ENCODE results near the gene UGT3A1.
"Not testable (repeated sequence)": the region's sequence is repeated elsewhere in the genome, so short reads cannot be mapped to it uniquely, and the experiment has no call there.

UGT3A1 gene, protein sequence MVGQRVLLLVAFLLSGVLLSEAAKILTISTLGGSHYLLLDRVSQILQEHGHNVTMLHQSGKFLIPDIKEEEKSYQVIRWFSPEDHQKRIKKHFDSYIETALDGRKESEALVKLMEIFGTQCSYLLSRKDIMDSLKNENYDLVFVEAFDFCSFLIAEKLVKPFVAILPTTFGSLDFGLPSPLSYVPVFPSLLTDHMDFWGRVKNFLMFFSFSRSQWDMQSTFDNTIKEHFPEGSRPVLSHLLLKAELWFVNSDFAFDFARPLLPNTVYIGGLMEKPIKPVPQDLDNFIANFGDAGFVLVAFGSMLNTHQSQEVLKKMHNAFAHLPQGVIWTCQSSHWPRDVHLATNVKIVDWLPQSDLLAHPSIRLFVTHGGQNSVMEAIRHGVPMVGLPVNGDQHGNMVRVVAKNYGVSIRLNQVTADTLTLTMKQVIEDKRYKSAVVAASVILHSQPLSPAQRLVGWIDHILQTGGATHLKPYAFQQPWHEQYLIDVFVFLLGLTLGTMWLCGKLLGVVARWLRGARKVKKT

DNA sequence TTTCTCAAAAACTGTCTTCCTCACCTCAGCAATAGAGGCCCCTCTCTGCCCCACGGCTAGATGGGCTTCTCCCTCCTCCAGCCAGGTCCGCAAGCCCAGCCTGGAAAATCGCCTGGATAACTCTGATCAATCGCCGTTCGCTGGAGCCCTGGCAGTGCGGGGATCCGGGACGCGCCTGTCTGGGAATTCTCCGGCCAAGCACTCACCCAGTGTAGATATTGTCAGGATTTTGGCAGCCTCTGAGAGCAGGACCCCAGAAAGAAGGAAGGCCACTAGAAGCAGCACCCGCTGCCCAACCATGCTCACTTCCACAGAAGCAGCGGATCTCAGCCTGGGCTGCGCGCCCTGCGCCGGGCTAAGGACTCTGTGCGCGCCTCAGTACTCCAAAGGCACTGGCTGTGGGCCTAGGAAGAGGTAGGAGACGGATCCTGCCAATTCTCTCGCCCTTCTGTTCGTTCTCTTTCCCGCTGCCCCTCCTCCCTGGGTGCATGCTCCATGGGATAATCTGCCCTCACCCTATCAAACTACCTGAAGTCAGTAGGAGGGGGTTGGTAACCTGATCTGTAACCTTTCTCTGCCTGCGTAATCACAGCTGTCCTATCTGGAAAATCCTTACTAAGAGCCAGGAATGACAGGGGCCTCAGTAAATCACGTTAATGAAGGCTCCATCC lies at the start of gene UGT3A1:
UGT3A1 (minus strand) TSS at position 450 of the 671 bp plus-strand sequence; CDS start at position 300, 150 bp downstream.
- DNase-seq, result no peak
- no peaks in the 10 kb centered on the region for H3K4me1 Mint-ChIP-seq
- H3K9me3 Mint-ChIP-seq, result no peaks in the 10 kb centered on the region
- no peaks in the 10 kb centered on the region for H3K36me3 Mint-ChIP-seq
- H3K4me3 Mint-ChIP-seq, result no peak within 1 kb of the TSS
- H3K27ac Mint-ChIP-seq, result no peak within 1 kb of the TSS
- peaks cover 19% of the 10 kb centered on the region for H3K27me3 Mint-ChIP-seq
- CTCF ChIA-PET, result no interaction called here

DNA sequence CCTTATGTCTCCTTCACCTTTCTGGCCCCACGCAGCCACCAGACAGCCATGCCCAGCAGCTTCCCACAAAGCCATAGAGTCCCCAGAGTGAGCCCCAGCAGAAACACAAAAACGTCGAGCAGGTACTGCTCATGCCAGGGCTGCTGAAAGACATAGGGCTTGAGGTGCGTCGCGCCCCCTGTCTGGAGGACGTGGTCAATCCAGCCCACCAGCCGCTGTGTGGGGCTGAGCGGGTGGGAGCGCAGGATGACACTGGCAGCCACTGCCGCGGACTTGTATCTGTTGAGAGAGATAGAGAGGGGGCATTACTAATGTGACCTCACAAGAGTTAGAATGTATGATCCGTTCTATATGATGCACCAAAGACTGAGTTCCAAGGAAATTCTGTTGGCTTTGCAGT lies 44.5 kb upstream of the UGT3A1 start:
- Mint-ChIP-seq H3K36me3 (no peaks in the 10 kb centered on the region), H3K27me3 (no peaks in the 10 kb centered on the region), H3K27ac (no peak overlapping the region), H3K4me3 (no peak overlapping the region), H3K4me1 (no peaks in the 10 kb centered on the region), H3K9me3 (no peaks in the 10 kb centered on the region)
- no peak for DNase-seq
- CTCF ChIA-PET, result no interaction called here

DNA sequence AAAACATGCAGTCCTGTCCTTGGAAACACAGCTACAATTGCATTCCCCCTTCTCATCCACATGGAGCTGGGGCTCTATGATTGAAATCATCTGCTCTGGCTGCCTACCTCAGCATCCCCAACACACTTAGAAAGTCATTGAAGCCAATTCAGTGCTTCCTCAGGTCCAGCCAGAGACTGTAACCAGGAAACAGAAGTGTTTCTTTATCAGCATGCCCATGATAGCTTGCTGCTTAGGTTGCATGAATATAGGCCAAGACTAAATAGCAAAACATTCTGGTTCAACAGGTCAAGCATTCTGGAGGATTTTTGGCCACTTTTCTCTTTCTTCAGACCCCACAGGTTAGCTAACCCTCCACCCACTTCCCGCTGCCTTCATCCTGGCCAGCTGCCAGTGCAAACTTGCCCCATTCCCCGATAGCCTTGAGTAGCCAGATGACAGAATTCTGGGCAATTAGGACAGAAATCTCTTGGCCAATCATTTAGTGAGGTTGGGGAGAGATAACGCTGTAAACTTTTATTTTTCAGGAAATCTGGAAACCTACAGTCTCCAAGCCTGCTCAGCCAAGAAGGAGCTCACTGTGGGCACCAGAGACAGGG lies 43.4 kb upstream of the UGT3A1 start:
- H3K27ac Mint-ChIP-seq, CTCF ChIA-PET, DNase-seq, H3K4me1 Mint-ChIP-seq, H3K4me3 Mint-ChIP-seq, H3K36me3 Mint-ChIP-seq, H3K9me3 Mint-ChIP-seq, H3K27me3 Mint-ChIP-seq: not testable (repeated sequence)

DNA sequence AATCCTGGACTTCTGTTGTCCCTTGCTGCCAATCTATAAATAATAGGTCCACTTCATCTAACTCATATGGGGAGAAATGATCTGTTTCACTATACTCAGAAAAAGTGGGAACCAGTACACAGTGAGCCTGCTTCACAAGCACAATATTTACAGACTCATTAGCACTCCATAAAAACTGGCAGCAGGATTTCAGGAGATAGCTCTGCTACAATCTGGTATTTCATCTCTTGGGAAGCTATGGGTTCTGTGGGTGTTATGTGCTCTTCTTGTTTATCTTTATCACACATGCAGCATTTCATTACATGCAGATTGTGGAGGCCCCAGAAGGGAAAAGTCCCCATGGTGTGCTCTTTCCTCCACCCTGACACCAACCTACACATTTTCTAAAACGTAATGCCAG lies 42.3 kb upstream of the UGT3A1 start:
- Mint-ChIP-seq H3K36me3 (no peaks in the 10 kb centered on the region), H3K27me3 (no peaks in the 10 kb centered on the region), H3K9me3 (no peaks in the 10 kb centered on the region), H3K4me1 (no peaks in the 10 kb centered on the region), H3K4me3 (no peak overlapping the region), H3K27ac (no peak overlapping the region)
- CTCF ChIA-PET, result no interaction called here
- DNase-seq, result no peak

DNA sequence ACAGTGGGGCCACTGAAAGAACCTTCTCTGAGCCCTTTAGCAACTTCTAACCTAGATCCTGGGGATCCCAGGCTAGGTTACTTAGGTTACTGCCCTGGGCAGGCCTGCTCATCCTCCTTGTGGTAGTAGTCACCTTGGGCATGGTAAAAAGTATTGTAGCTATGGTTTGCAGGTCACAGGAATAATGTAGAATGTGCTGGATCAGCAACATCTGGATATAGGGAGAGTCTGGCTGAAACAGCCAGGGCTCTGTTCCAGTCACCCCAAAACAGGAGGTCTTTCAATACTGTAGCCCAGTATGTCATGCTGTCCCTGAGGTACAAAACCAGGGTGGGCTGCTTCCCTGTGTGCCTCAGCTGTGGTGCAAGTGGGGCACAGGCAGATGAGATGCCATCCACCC lies 41.9 kb upstream of the UGT3A1 start:
- CTCF ChIA-PET, result no interaction called here
- no peak overlapping the region for H3K27ac Mint-ChIP-seq

DNA sequence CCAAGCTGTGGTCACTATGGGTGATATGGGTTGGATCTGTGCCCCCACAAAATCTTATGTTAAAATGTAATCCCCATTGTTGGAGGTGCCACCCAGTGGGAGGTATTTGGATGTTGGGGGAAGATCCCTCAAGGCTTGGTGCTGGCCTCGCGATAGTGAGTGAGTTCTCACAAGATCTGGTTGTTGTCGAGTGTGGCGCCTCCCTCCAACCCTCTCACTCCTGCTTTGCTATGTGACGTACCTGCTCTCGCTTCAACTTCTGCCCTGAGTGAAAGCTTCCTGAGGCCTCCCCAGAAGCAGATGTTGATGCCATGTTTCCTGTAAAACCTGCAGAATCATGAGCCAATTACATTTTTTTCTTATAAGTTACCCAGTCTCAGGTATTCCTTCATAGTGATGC lies 40.0 kb upstream of the UGT3A1 start:
- H3K36me3 Mint-ChIP-seq, result no peaks in the 10 kb centered on the region
- CTCF ChIA-PET, result no interaction called here
- no peaks in the 10 kb centered on the region for H3K27me3 Mint-ChIP-seq
- DNase-seq, result no peak
- no peak overlapping the region for H3K4me3 Mint-ChIP-seq
- peaks cover 2% of the 10 kb centered on the region for H3K9me3 Mint-ChIP-seq
- H3K27ac Mint-ChIP-seq, result peak overlapping the region; percentile 31
- no peaks in the 10 kb centered on the region for H3K4me1 Mint-ChIP-seq

More for the DNA sequence above, 41.9 kb upstream of the UGT3A1 start:
- Mint-ChIP-seq H3K9me3 (no peaks in the 10 kb centered on the region), H3K36me3 (no peaks in the 10 kb centered on the region), H3K4me3 (no peak overlapping the region), H3K4me1 (no peaks in the 10 kb centered on the region), H3K27me3 (no peaks in the 10 kb centered on the region)
- no peak for DNase-seq

DNA sequence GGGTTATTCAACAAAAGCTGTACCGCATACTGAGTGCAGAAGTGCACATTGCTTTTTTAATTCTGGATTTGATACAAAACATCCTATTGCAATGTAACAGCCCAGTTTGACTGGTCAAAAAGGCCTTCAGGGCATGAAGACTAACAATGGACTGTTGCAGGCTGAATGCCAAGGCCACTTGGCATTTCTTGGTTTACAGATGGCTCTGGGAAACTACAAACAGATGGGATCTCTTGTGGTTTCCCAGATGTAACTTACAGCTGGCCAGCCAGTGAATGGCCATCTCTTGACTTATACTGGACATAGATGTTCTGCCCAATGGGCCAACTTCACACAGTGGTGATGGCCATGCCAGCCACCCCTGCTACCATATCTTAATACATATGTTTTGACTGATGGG lies 38.7 kb upstream of the UGT3A1 start:
- Mint-ChIP-seq H3K4me1 (no peaks in the 10 kb centered on the region), H3K27me3 (no peaks in the 10 kb centered on the region), H3K4me3 (no peak overlapping the region), H3K9me3 (peaks cover 2% of the 10 kb centered on the region), H3K36me3 (no peaks in the 10 kb centered on the region), H3K27ac (no peak overlapping the region)
- DNase-seq, result no peak
- CTCF ChIA-PET, result no interaction called here

DNA sequence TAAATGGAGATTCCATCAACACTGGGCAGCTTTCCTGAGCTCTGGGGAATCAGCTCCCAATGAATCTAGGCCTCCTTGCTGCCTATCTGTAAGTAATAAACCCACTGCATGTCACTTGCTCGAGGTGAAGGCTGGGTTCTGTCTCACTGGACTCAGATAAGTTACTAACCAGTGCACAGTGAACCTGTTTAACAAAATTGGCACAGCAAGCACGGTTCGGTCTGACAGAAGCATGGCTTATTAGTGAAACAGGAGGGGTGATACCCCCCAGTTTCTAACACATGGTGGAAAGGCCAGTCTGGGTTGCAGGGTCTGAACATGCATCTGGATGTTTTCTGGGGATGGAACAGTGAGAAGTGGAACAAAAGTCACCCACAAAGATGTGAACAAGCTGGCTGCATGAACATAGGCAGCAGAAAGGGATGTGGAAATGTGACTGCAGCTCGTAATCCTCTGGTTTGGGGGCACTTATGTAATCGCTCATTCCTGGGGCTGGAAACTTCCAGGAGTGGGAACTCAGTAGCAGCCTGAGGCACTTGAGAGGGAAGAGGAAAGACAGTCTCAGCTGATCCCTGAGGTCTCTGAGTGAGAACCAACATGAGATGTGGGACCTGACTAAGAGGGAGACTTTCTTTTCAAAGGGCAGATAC lies 37.8 kb upstream of the UGT3A1 start:
- no peaks in the 10 kb centered on the region for H3K27me3 Mint-ChIP-seq
- H3K4me1 Mint-ChIP-seq, result no peaks in the 10 kb centered on the region
- no peak overlapping the region for H3K27ac Mint-ChIP-seq
- CTCF ChIA-PET, result no interaction called here
- no peak overlapping the region for H3K4me3 Mint-ChIP-seq
- no peaks in the 10 kb centered on the region for H3K36me3 Mint-ChIP-seq
- peaks cover 2% of the 10 kb centered on the region for H3K9me3 Mint-ChIP-seq
- no peak for DNase-seq

DNA sequence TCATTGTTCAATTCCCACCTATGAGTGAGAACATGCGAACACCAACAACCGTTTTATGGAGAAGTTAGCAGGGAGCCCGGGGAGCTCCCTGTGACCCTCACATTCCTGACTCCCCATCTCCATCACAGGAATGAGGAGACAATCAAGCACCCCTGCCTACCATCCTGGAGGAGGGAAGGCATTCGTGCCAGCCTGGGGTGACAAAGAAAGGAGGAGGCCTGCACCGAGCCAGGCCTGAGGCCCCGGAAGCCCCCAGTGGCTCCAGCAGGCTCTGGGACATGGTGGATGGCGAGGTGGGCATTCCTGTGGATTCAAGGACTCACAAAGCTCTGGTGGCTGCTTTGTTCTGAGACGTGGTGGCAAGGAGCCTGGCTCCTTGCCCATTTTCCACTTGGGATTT lies 36.5 kb upstream of the UGT3A1 start:
- CTCF ChIA-PET, result no interaction called here
- Mint-ChIP-seq H3K4me1 (no peaks in the 10 kb centered on the region), H3K27ac (no peak overlapping the region), H3K27me3 (no peaks in the 10 kb centered on the region), H3K4me3 (no peak overlapping the region), H3K9me3 (peaks cover 2% of the 10 kb centered on the region), H3K36me3 (no peaks in the 10 kb centered on the region)
- DNase-seq, result no peak

DNA sequence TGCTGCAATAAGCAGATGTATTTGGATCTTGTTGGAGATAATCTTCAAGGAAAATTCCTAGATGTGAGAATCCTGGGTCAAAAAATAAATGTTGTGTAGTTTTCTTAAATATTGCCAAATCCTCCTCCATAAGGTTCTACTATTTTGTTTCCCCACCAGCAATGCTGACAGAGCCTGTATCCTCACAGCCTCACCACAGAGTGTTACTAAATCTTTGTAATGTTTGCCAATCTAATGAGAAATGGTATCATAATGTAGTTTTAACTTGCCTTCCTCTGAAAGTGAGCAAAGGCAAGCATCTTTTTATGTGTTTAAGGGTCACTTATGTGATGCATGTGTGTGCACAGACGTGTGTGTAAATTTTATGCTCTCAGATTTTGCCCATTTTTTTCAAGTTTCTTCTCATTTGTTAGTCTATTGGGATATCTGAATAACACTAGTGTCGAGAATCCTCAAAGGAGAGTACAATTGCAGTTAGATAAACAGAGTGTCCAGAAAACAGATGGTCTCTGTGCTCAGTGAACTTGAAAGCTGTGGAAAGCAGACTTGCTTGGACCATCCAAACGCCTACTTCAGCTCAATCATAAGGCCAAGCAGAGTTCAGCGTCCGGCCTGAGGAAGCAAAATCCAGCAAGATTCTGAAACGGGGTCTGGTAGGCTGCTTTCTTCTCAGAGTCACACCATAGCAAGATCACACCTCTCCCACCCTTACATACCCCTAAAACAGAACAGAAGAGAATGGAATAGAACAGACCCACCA lies 35.7 kb upstream of the UGT3A1 start:
- CTCF ChIA-PET, result no interaction called here
- no peaks in the 10 kb centered on the region for H3K36me3 Mint-ChIP-seq
- no peaks in the 10 kb centered on the region for H3K27me3 Mint-ChIP-seq
- no peak overlapping the region for H3K4me3 Mint-ChIP-seq
- no peak overlapping the region for H3K27ac Mint-ChIP-seq
- no peak for DNase-seq
- no peaks in the 10 kb centered on the region for H3K4me1 Mint-ChIP-seq
- peaks cover 2% of the 10 kb centered on the region for H3K9me3 Mint-ChIP-seq

DNA sequence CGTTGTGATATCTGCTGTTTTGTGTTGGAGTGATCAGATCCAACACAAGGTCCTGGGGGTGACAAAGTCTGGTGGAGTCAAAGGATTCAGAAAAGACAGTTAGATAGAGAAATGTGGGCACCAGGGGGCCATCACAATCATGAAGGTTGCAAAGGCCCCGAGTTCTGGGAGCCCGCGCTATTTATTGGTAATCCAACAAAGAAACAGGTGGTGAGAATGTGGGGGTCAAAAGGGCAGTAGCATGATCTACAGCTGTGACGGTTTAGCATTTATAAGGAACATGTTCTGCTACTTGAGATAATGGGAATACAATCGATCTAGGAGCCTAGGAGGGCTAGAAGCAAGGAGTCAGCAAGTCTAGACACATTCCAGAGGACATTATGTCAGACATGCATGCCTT lies 31.1 kb upstream of the UGT3A1 start:
- H3K27me3 Mint-ChIP-seq, H3K27ac Mint-ChIP-seq, DNase-seq, H3K36me3 Mint-ChIP-seq, H3K4me1 Mint-ChIP-seq, H3K9me3 Mint-ChIP-seq, H3K4me3 Mint-ChIP-seq, CTCF ChIA-PET: not testable (repeated sequence)

DNA sequence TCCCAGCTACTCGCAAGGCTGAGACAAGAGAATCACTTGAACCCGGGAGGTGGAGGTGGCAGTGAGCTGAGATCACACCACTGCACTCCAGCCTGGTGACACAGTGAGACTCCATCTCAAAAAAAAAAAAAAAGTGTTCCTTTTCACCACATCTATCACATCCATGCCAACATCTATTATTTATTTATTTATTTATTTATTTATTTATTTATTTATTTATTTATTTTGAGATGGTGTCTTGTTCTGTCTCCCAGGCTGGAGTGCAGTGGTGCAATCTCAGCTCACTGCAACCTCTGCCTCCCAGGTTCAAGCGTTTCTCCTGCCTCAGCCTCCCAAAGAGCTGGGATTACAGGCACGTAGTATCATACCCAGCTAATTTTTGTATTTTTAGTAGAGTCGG lies 28.4 kb upstream of the UGT3A1 start:
- CTCF ChIA-PET, H3K27ac Mint-ChIP-seq, H3K4me1 Mint-ChIP-seq, H3K9me3 Mint-ChIP-seq, H3K27me3 Mint-ChIP-seq, H3K4me3 Mint-ChIP-seq, H3K36me3 Mint-ChIP-seq, DNase-seq: not testable (repeated sequence)

DNA sequence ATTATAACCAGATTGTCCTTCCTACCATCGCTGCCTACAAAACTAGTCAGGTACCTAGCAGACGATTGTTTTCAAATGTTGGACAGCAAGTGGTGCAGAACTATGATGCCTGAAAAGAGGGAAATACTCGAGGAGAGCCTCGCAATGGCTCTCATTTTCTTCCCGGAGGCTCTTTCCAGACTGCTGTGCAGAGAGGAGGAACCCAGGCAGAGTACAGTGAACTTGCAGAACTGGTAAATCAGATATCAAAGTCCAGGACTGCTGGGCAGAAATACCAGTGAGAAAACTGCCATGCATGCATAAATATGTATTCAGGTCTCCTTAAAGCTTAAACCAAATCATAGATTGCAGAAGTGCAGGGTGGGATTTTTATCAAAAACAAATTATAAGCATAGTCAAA lies 26.4 kb upstream of the UGT3A1 start:
- Mint-ChIP-seq H3K9me3 (peaks cover 21% of the 10 kb centered on the region), H3K4me3 (no peak overlapping the region), H3K4me1 (no peaks in the 10 kb centered on the region), H3K27me3 (no peaks in the 10 kb centered on the region), H3K27ac (no peak overlapping the region), H3K36me3 (no peaks in the 10 kb centered on the region)
- CTCF ChIA-PET, result no interaction called here
- DNase-seq, result no peak

DNA sequence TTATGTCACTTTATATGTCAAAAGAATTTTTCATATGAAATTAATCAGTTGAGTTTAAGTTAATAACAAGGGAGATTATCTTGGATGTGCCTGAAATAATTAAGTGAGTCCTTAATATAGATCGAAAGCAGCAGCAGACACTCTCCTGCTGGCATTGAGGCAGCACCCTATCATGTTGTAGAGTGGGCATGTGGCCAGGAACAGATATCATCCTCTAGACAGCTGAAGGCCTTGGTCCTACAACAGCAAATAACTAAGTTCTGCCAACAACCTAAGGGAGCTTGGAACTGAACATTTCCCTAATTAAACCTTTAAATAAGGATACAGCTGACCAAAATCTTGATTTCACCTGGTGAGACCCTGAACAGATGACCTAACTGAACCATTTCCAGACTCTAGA lies 25.8 kb upstream of the UGT3A1 start:
- Mint-ChIP-seq H3K4me1 (no peaks in the 10 kb centered on the region), H3K4me3 (no peak overlapping the region), H3K27me3 (no peaks in the 10 kb centered on the region), H3K36me3 (no peaks in the 10 kb centered on the region), H3K9me3 (peaks cover 21% of the 10 kb centered on the region), H3K27ac (no peak overlapping the region)
- CTCF ChIA-PET, result no interaction called here
- DNase-seq, result no peak
